SK-N-SH treated with all-trans-retinoic acid at 6 μM for 48 hours (cell line): Measurements from ENCODE around the gene FRRS1.

Experiments used
- ATAC-seq: fragments of 200-7000 bp; cut with Tn5 transposase; 3 replicates; pipeline ENCODE4 v1.9.1; 2020; ENCODE audit warnings: mild to moderate bottlenecking, moderate library complexity
- ARNTL ChIP-seq: fragments of 450-650 bp; formaldehyde crosslinking; IDR thresholded peaks from 2 replicates; pipeline ENCODE4 v1.5.0; 2020; ENCODE audit warnings: low read depth, mild to moderate bottlenecking, moderate library complexity, borderline replicate concordance
- BACH2 ChIP-seq: fragments of 250-450 bp; sonication (Bioruptor Pico); IDR thresholded peaks from 2 replicates; pipeline ENCODE4 v1.9.0; 2021; ENCODE audit warnings: mild to moderate bottlenecking, borderline replicate concordance
- CSDC2 ChIP-seq: fragments of 250-450 bp; sonication (Bioruptor Pico); IDR thresholded peaks from 2 replicates; pipeline ENCODE4 v1.5.0; 2020; ENCODE audit warnings: mild to moderate bottlenecking, moderate library complexity
- ESRRG ChIP-seq: fragments of 250-450 bp; sonication (Bioruptor Pico); IDR thresholded peaks from 2 replicates; pipeline ENCODE4 v1.6.1; 2021; ENCODE audit warnings: mild to moderate bottlenecking
- GLIS3 ChIP-seq: fragments of 250-450 bp; sonication (Bioruptor Pico); IDR thresholded peaks from 2 replicates; pipeline ENCODE4 v1.5.0; 2020; ENCODE audit warnings: mild to moderate bottlenecking, moderate library complexity
- ISL1 ChIP-seq: fragments of 250-450 bp; sonication (Bioruptor Pico); IDR thresholded peaks from 2 replicates; pipeline ENCODE4 v2.1.2; 2022; ENCODE audit warnings: mild to moderate bottlenecking, moderate library complexity
- OSR1 ChIP-seq: fragments of 250-450 bp; sonication (Bioruptor Pico); IDR thresholded peaks from 2 replicates; pipeline ENCODE4 v1.8.0; 2022; ENCODE audit warnings: moderate library complexity, mild to moderate bottlenecking, inconsistent platforms
- PPARA ChIP-seq: fragments of 250-450 bp; sonication (Bioruptor Pico); IDR thresholded peaks from 2 replicates; pipeline ENCODE4 v1.5.0; 2020; ENCODE audit warnings: mild to moderate bottlenecking, borderline replicate concordance
- TCF4 ChIP-seq: fragments of 250-450 bp; sonication (Bioruptor Pico); IDR thresholded peaks from 2 replicates; pipeline ENCODE4 v1.8.0; 2021; ENCODE audit warnings: mild to moderate bottlenecking, moderate library complexity, borderline replicate concordance
- TOX ChIP-seq: fragments of 250-450 bp; sonication (Bioruptor Pico); IDR thresholded peaks from 2 replicates; pipeline ENCODE4 v1.8.0; 2021; ENCODE audit warnings: mild to moderate bottlenecking, moderate library complexity, borderline replicate concordance
- TSHZ2 ChIP-seq: fragments of 250-450 bp; sonication (Bioruptor Pico); IDR thresholded peaks from 2 replicates; pipeline ENCODE4 v1.5.0; 2020; ENCODE audit warnings: mild to moderate bottlenecking, moderate library complexity
- ZC3H10 ChIP-seq: fragments of 250-450 bp; sonication (Bioruptor Pico); IDR thresholded peaks from 2 replicates; pipeline ENCODE4 v1.5.1; 2021; ENCODE audit warnings: mild to moderate bottlenecking, moderate library complexity
- ZFP3 ChIP-seq: fragments of 250-450 bp; sonication (Bioruptor Pico); IDR thresholded peaks from 2 replicates; pipeline ENCODE4 v1.5.0; 2020; ENCODE audit warnings: mild to moderate bottlenecking, moderate library complexity
- ZNF565 ChIP-seq: fragments of 450-650 bp; formaldehyde crosslinking; conservative IDR thresholded peaks from 2 replicates; pipeline ENCODE4 v1.5.0; 2020; ENCODE audit warnings: low read depth, mild to moderate bottlenecking, moderate library complexity
- ZNF70 ChIP-seq: fragments of 450-650 bp; formaldehyde crosslinking; IDR thresholded peaks from 2 replicates; pipeline ENCODE4 v1.5.0; 2020; ENCODE audit warnings: mild to moderate bottlenecking, moderate library complexity
- ZNF8 ChIP-seq: fragments of 450-650 bp; formaldehyde crosslinking; IDR thresholded peaks from 2 replicates; pipeline ENCODE4 v1.5.0; 2020; ENCODE audit warnings: mild to moderate bottlenecking, moderate library complexity
- TF ChIP-seq, protein P1 (sequence below): fragments of 250-450 bp; sonication (Bioruptor Pico); IDR thresholded peaks from 2 replicates; pipeline ENCODE4 v1.5.1; 2020; ENCODE audit warnings: low read depth, mild to moderate bottlenecking, moderate library complexity
- TF ChIP-seq, protein P2 (sequence below): fragments of 250-450 bp; sonication (Bioruptor Pico); IDR thresholded peaks from 2 replicates; pipeline ENCODE4 v1.8.0; 2021; ENCODE audit warnings: low read depth, mild to moderate bottlenecking, moderate library complexity, borderline replicate concordance
- TF ChIP-seq, protein P3 (sequence below): fragments of 250-450 bp; sonication (Bioruptor Pico); IDR thresholded peaks from 2 replicates; pipeline ENCODE4 v1.5.1; 2021; ENCODE audit warnings: mild to moderate bottlenecking, moderate library complexity

The FRRS1 gene

DNA sequence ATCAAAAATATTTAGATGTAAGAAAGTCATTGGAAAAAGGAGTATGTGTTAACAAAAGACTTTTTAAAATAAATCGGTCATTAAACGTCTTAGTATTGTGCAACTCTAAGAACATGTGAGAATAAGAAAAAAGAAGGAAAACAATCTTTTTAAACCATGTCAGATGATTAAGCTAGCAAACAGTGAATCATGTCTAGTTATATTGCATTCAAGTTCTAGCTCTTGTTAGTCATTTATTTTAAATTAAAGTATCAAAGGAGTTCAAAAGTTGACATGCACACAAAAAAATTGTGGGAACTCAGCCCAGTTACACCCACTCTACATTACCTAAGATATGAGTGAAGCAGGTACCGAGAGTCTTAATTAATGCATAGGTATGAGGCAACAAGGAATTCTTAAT, 9.8 kb downstream of the FRRS1 start:
- ATAC-seq, result no peak
- TF ChIP-seq ISL1 (CRISPR knock-in tag) (peak; percentile 27; the same call in 1 of the 2 replicates), PPARA (no peak)

- no peak for ATAC-seq
- TF ChIP-seq, protein P1, sequence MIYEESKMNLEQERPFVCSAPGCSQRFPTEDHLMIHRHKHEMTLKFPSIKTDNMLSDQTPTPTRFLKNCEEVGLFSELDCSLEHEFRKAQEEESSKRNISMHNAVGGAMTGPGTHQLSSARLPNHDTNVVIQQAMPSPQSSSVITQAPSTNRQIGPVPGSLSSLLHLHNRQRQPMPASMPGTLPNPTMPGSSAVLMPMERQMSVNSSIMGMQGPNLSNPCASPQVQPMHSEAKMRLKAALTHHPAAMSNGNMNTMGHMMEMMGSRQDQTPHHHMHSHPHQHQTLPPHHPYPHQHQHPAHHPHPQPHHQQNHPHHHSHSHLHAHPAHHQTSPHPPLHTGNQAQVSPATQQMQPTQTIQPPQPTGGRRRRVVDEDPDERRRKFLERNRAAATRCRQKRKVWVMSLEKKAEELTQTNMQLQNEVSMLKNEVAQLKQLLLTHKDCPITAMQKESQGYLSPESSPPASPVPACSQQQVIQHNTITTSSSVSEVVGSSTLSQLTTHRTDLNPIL (CRISPR knock-in tag), result no peak
- no peak for TF ChIP-seq PPARA
- no peak for TF ChIP-seq ZFP3 (CRISPR knock-in tag)
- no peak for TF ChIP-seq ESRRG (CRISPR knock-in tag)
- TF ChIP-seq TOX (CRISPR knock-in tag), result no peak
- TF ChIP-seq ZNF8, result no peak
- TF ChIP-seq CSDC2, result no peak
- no peak for TF ChIP-seq GLIS3 (CRISPR knock-in tag)
- no peak for TF ChIP-seq TSHZ2 (CRISPR knock-in tag)
- TF ChIP-seq ARNTL (CRISPR knock-in tag), result no peak
- no peak for TF ChIP-seq BACH2 (CRISPR knock-in tag)
- TF ChIP-seq ZC3H10 (CRISPR knock-in tag), result no peak
- TF ChIP-seq ZNF70 (CRISPR knock-in tag), result no peak
Observed at GRCh38 chr1:99755664-99756063, 10.8 kb downstream of the FRRS1 start.

DNA sequence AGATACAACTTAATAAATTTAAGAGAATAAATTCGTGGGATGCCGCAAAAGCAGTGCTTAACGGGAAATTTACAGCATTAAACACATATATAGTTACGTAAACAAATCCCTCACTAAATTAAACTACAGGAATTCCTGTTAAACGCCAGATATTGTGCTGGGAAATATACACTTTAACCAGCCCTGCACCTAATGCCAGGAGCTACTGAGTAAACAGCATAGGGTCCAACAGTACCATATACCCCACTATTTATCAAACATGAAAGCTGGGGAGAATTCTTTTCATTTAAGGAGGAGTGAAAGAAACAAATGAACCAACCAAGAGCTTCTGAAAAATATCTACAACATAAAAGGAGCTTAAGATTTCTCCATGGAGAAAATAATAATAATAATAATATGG, 11.7 kb downstream of the FRRS1 start:
- TF ChIP-seq ZFP3 (CRISPR knock-in tag) (no peak), BACH2 (CRISPR knock-in tag) (no peak), TOX (CRISPR knock-in tag) (no peak), ISL1 (CRISPR knock-in tag) (no peak), GLIS3 (CRISPR knock-in tag) (no peak), ARNTL (CRISPR knock-in tag) (no peak), TSHZ2 (CRISPR knock-in tag) (no peak), OSR1 (CRISPR knock-in tag) (no peak)
- no peak for ATAC-seq

- no peak for ATAC-seq
- TF ChIP-seq CSDC2 (no peak), OSR1 (CRISPR knock-in tag) (no peak), ISL1 (CRISPR knock-in tag) (no peak), TSHZ2 (CRISPR knock-in tag) (no peak), ZNF565 (CRISPR knock-in tag) (no peak), BACH2 (CRISPR knock-in tag) (no peak), ZFP3 (CRISPR knock-in tag) (no peak), TCF4 (CRISPR knock-in tag) (no peak), ESRRG (CRISPR knock-in tag) (no peak)
- TF ChIP-seq, protein P2, sequence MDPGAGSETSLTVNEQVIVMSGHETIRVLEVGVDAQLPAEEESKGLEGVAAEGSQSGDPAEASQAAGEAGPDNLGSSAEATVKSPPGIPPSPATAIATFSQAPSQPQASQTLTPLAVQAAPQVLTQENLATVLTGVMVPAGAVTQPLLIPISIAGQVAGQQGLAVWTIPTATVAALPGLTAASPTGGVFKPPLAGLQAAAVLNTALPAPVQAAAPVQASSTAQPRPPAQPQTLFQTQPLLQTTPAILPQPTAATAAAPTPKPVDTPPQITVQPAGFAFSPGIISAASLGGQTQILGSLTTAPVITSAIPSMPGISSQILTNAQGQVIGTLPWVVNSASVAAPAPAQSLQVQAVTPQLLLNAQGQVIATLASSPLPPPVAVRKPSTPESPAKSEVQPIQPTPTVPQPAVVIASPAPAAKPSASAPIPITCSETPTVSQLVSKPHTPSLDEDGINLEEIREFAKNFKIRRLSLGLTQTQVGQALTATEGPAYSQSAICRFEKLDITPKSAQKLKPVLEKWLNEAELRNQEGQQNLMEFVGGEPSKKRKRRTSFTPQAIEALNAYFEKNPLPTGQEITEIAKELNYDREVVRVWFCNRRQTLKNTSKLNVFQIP (CRISPR knock-in tag), result no peak
- TF ChIP-seq, protein P3, sequence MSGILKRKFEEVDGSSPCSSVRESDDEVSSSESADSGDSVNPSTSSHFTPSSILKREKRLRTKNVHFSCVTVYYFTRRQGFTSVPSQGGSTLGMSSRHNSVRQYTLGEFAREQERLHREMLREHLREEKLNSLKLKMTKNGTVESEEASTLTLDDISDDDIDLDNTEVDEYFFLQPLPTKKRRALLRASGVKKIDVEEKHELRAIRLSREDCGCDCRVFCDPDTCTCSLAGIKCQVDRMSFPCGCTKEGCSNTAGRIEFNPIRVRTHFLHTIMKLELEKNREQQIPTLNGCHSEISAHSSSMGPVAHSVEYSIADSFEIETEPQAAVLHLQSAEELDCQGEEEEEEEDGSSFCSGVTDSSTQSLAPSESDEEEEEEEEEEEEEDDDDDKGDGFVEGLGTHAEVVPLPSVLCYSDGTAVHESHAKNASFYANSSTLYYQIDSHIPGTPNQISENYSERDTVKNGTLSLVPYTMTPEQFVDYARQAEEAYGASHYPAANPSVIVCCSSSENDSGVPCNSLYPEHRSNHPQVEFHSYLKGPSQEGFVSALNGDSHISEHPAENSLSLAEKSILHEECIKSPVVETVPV (CRISPR knock-in tag), result no peak
- TF ChIP-seq, protein P1 (CRISPR knock-in tag), result no peak
Observed at GRCh38 chr1:99754055-99754626, 12.3 kb downstream of the FRRS1 start.
